GM19023 (cell line): ENCODE measurements around the gene RNU5B-1.
"Not testable (repeated sequence)": the region's sequence is repeated elsewhere in the genome, so short reads cannot be mapped to it uniquely, and the experiment has no call there.

Source experiments
- ATAC-seq: cut with Tn5 transposase; IDR thresholded peaks from one replicate; pipeline ENCODE4 v1.9.1; 2021; ENCODE audit warnings: mild to moderate bottlenecking, moderate library complexity; ENCODE audit not compliant: unreplicated experiment

Gene RNU5B-1

GRCh38 chr15:65339920-65340319 lies 35.4 kb downstream of the RNU5B-1 start:
- ATAC-seq: no peak

- no peak for ATAC-seq
Measured at GRCh38 chr15:65342493-65342892, 38.0 kb downstream of the RNU5B-1 start.

GRCh38 chr15:65343374-65343981 lies 39.0 kb downstream of the RNU5B-1 start:
- ATAC-seq: no peak

- no peak for ATAC-seq
Measured at GRCh38 chr15:65344214-65344913, 39.9 kb downstream of the RNU5B-1 start.

DNA sequence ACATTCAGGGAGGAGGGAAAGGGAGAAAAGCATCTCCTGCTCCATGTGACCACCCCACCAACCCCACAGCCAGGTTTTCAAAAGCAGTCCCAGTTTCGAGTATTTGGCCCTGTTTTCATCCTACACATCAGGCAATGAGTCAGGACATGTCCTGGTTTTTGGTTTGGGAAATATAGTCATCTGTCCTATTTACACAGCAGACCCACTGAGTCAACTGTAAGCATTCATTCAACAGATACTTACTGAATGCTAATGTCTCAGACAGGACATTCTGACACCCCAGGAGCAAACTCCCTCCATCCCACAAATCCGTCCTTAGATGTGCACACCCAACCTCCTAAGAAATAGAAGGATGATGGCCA lies 40.4 kb downstream of the RNU5B-1 start:
- no peak for ATAC-seq

DNA sequence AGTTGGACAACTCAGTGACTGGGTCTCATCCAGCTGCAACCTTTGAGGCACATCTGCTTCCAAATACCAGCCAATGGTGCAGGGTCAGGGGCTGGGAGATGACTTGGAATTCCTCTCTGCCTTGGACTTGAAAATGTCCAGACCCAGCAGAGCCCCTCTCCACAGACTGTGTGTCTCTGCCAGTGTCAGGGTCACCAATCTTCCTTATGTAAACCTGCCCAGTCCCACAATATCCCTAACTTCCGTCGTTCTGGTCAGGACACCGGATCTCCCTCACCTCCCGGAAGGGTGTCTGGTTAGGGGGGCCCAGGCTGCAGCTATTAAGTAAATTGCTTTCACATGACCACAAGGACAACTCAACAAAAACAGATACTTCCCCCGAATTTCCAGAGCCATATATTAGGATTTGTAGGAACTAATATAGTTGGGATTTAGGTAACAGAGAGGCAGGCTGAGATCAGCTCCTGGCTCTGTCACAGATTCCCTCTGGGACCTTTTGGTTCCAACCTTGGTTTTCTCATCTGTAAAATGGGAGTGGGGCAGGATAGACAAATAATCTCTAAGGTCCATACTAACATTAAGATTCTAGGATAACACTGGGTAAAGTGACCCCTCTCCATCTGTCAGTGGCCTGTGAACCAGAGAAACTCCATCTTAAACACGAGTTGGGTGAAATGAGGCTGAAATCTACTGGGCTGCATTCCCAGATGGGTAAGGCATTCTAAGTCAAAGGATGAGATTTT lies 42.5 kb downstream of the RNU5B-1 start:
- ATAC-seq: no peak

GRCh38 chr15:65347756-65348155 lies 43.3 kb downstream of the RNU5B-1 start:
- ATAC-seq: not testable (repeated sequence)

DNA sequence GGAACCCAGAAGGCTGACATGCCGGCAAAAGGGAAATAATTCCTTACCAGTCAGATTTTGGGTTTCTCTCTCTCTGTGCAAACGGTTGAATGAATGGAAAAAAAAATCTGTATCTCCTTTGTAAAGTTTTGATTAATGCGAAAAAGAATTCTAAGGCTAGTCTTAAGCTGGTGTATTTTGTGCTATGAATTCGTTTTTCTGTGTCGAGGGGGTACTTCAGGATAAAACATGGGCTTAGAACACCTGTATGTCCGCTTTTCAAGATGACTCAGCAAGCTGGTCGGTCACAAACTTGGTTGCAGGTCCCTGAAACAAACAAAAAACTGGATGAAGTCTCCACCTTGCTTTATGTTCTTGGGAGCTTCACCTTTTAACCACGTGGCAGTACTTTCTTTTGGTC lies 44.9 kb downstream of the RNU5B-1 start:
- ATAC-seq: no peak

DNA sequence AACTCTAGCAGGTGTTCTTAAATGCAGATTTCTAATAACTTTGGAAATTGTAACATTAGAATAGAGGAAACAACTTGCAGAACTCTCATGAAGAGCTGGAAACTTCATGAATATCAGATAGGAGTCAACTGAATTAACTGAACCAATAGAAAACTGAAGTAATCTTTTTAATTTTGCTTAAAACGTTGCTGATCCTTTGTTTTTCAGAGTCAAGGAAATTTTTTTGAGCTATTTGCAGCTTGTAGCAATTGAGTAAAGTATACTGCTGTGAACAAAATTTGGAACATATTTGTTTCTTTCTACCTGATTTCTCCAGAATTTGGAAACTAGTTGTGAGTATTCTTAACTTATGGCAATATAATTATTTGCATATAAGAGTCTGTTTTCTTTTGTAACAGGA lies 47.5 kb downstream of the RNU5B-1 start:
- ATAC-seq: not testable (repeated sequence)
